HEK293T (cell line): Measurements from ENCODE around the gene GRPEL1.

Source experiments
- ELF4 ChIP-seq: fragments of 450-650 bp; IDR thresholded peaks from 2 replicates; pipeline ENCODE4 v1.6.1; 2017; ENCODE audit warnings: antibody characterized with exemption
- FOXA1 ChIP-seq: fragments of 450-650 bp; IDR thresholded peaks from 2 replicates; pipeline ENCODE4 v1.6.1; 2016; ENCODE audit warnings: mild to moderate bottlenecking
- FOXK2 ChIP-seq: fragments of 450-650 bp; IDR thresholded peaks from 2 replicates; pipeline ENCODE4 v1.6.1; 2016; ENCODE audit warnings: mild to moderate bottlenecking
- FOXM1 ChIP-seq: fragments of 450-650 bp; IDR thresholded peaks from 2 replicates; pipeline ENCODE4 v1.6.1; 2017; ENCODE audit warnings: mild to moderate bottlenecking, borderline replicate concordance
- LEF1 ChIP-seq: fragments of 450-650 bp; IDR thresholded peaks from 2 replicates; pipeline ENCODE4 v1.6.1; 2017; ENCODE audit warnings: mild to moderate bottlenecking, borderline replicate concordance
- NFRKB ChIP-seq: fragments of 450-650 bp; IDR thresholded peaks from 2 replicates; pipeline ENCODE4 v1.6.1; 2016; ENCODE audit warnings: mild to moderate bottlenecking, moderate library complexity
- PKNOX1 ChIP-seq: fragments of 450-650 bp; IDR thresholded peaks from 2 replicates; pipeline ENCODE4 v1.6.1; 2016
- SP1 ChIP-seq: fragments of 450-650 bp; IDR thresholded peaks from 2 replicates; pipeline ENCODE4 v1.6.1; 2017
- TARDBP ChIP-seq: fragments of 450-650 bp; IDR thresholded peaks from 2 replicates; pipeline ENCODE4 v1.6.1; 2016

- TF ChIP-seq PKNOX1: no peak
- TF ChIP-seq LEF1: no peak
- TF ChIP-seq NFRKB: no peak
- TF ChIP-seq TARDBP: no peak
- TF ChIP-seq ELF4: no peak
- TF ChIP-seq FOXA1: no peak
- no peak for TF ChIP-seq SP1
- no peak for TF ChIP-seq FOXK2
- TF ChIP-seq FOXM1: no peak
Observed at GRCh38 chr4:7014815-7015214, 53.0 kb downstream of the GRPEL1 start.
